Loucy (cell line): ENCODE results near the gene BAMBI.

Source experiments
- H2AFZ ChIP-seq: fragments of 200-600 bp; sonication (generic); 2 replicates; pipeline ENCODE4 v1.6.0; 2016; ENCODE audit warnings: antibody characterized with exemption, mild to moderate bottlenecking, low read length, moderate library complexity
- H3F3A ChIP-seq: fragments of 200-600 bp; 2 replicates; pipeline ENCODE4 v1.6.0; 2016; ENCODE audit warnings: antibody characterized with exemption, low read depth, mild to moderate bottlenecking
- H3K27me3 ChIP-seq: fragments of 200-600 bp; sonication (generic); 2 replicates; pipeline ENCODE4 v1.6.1; 2014; ENCODE audit warnings: low read length, mild to moderate bottlenecking; ENCODE audit not compliant: insufficient read depth, poor library complexity, severe bottlenecking
- H3K36me3 ChIP-seq: fragments of 200-600 bp; sonication (generic); 2 replicates; pipeline ENCODE4 v1.6.1; 2016; ENCODE audit warnings: low read length; ENCODE audit not compliant: insufficient read depth
- H3K4me1 ChIP-seq: fragments of 200-600 bp; sonication (generic); 2 replicates; pipeline ENCODE4 v1.5.1; 2014; ENCODE audit warnings: low read length, mild to moderate bottlenecking; ENCODE audit not compliant: insufficient read depth, poor library complexity, severe bottlenecking
- H3K4me2 ChIP-seq: fragments of 200-600 bp; sonication (generic); 2 replicates; pipeline ENCODE4 v1.6.0; 2014; ENCODE audit warnings: antibody characterized with exemption, low read length, low read depth, mild to moderate bottlenecking; ENCODE audit not compliant: poor library complexity, severe bottlenecking
- H3K4me3 ChIP-seq: fragments of 200-600 bp; sonication (generic); 2 replicates; pipeline ENCODE4 v1.5.1; 2014; ENCODE audit warnings: low read length, mild to moderate bottlenecking, mixed read lengths; ENCODE audit not compliant: poor library complexity, severe bottlenecking
- H3K79me2 ChIP-seq: fragments of 200-600 bp; sonication (generic); 2 replicates; pipeline ENCODE4 v1.6.1; 2014; ENCODE audit warnings: low read length; ENCODE audit not compliant: insufficient read depth
- H3K9ac ChIP-seq: fragments of 200-600 bp; sonication (generic); 2 replicates; pipeline ENCODE4 v1.6.0; 2014; ENCODE audit warnings: mild to moderate bottlenecking, low read depth, low read length, moderate library complexity; ENCODE audit not compliant: poor library complexity, severe bottlenecking
- H3K9me2 ChIP-seq: fragments of 200-600 bp; sonication (generic); replicated peaks from 2 replicates; pipeline ENCODE4 v1.6.1; 2016; ENCODE audit warnings: low read depth, low read length, mixed read lengths
- H3K9me3 ChIP-seq: fragments of 200-600 bp; sonication (generic); 2 replicates; pipeline ENCODE4 v1.6.1; 2014; ENCODE audit warnings: mild to moderate bottlenecking, antibody characterized with exemption, low read length, low read depth; ENCODE audit not compliant: insufficient read depth
- H4K20me1 ChIP-seq: fragments of 200-600 bp; sonication (generic); 2 replicates; pipeline ENCODE4 v1.6.0; 2014; ENCODE audit warnings: antibody characterized with exemption, low read length, mild to moderate bottlenecking; ENCODE audit not compliant: insufficient read depth, poor library complexity, severe bottlenecking
- CTCF ChIP-seq: fragments of 200-600 bp; sonication (generic); conservative IDR thresholded peaks from 2 replicates; pipeline ENCODE4 v1.5.1; 2014; ENCODE audit warnings: mild to moderate bottlenecking, antibody characterized with exemption, low read length
- EZH2phosphoT487 ChIP-seq: fragments of 200-600 bp; IDR thresholded peaks from 2 replicates; pipeline ENCODE4 v1.6.1; 2018; ENCODE audit warnings: antibody characterized with exemption, mild to moderate bottlenecking, moderate library complexity, borderline replicate concordance

Gene BAMBI

GRCh38 chr10:28681928-28682750 lies 4.8 kb downstream of the BAMBI start:
- H3K4me1 ChIP-seq, result peaks cover 24% of the 10 kb centered on the region
- no peaks in the 10 kb centered on the region for H3K79me2 ChIP-seq
- TF ChIP-seq CTCF (no peak), EZH2phosphoT487 (no peak)
- peak overlapping the region; percentile 92 for H3K4me2 ChIP-seq
- H3K9ac ChIP-seq, result no peak overlapping the region
- no peaks in the 10 kb centered on the region for H3K36me3 ChIP-seq
- no peaks in the 10 kb centered on the region for H3K27me3 ChIP-seq
- H4K20me1 ChIP-seq, result no peaks in the 10 kb centered on the region
- H3K9me3 ChIP-seq, result no peaks in the 10 kb centered on the region
- H3K4me3 ChIP-seq, result peak overlapping the region; percentile 73
- H3K9me2 ChIP-seq, result no peaks in the 10 kb centered on the region
- H3F3A ChIP-seq, result no peaks in the 10 kb centered on the region
- no peak overlapping the region for H2AFZ ChIP-seq

GRCh38 chr10:28684157-28684985 lies 7.0 kb downstream of the BAMBI start:
- H3K9me3 ChIP-seq, result no peaks in the 10 kb centered on the region
- H3K36me3 ChIP-seq, result no peaks in the 10 kb centered on the region
- no peaks in the 10 kb centered on the region for H4K20me1 ChIP-seq
- H3K4me2 ChIP-seq, result no peak overlapping the region
- no peak overlapping the region for H2AFZ ChIP-seq
- no peaks in the 10 kb centered on the region for H3K9me2 ChIP-seq
- no peaks in the 10 kb centered on the region for H3K27me3 ChIP-seq
- no peak overlapping the region for H3K9ac ChIP-seq
- H3K4me1 ChIP-seq, result peaks cover 20% of the 10 kb centered on the region
- H3K79me2 ChIP-seq, result no peaks in the 10 kb centered on the region
- H3K4me3 ChIP-seq, result no peak overlapping the region
- H3F3A ChIP-seq, result no peaks in the 10 kb centered on the region
- TF ChIP-seq EZH2phosphoT487 (no peak), CTCF (no peak)

- no peak overlapping the region for H3K9ac ChIP-seq
- no peak overlapping the region for H3K4me2 ChIP-seq
- H3F3A ChIP-seq, result no peaks in the 10 kb centered on the region
- no peak overlapping the region for H2AFZ ChIP-seq
- no peaks in the 10 kb centered on the region for H3K9me3 ChIP-seq
- TF ChIP-seq EZH2phosphoT487 (no peak), CTCF (no peak)
- no peaks in the 10 kb centered on the region for H4K20me1 ChIP-seq
- H3K4me3 ChIP-seq, result no peak overlapping the region
- H3K79me2 ChIP-seq, result no peaks in the 10 kb centered on the region
- H3K36me3 ChIP-seq, result no peaks in the 10 kb centered on the region
- H3K27me3 ChIP-seq, result no peaks in the 10 kb centered on the region
- peaks cover 14% of the 10 kb centered on the region for H3K4me1 ChIP-seq
- H3K9me2 ChIP-seq, result no peaks in the 10 kb centered on the region
Measured at GRCh38 chr10:28684986-28685580, 7.8 kb downstream of the BAMBI start.
